ENCODE results near the gene CSE1L.

- no peak for TF ChIP-seq CTCF (IDR thresholded peaks at IDR 0.05)
- TF ChIP-seq POLR2A (IDR thresholded peaks at IDR 0.05): no peak
Measured at GRCh38 chr20:49009899-49010631, 36.0 kb upstream of the CSE1L start.
